ENCODE results near the gene HSPB6.

- no peak for TF ChIP-seq CTCF (IDR thresholded peaks at IDR 0.05)
- TF ChIP-seq EP300 (IDR thresholded peaks at IDR 0.05; ENCODE audit: low read depth), result no peak
- no peak for TF ChIP-seq POLR2A (IDR thresholded peaks at IDR 0.05)
- no peak for TF ChIP-seq POLR2AphosphoS5 (IDR thresholded peaks at IDR 0.05)
Observed at GRCh38 chr19:35754370-35755130, 2.3 kb downstream of the HSPB6 start.

All from transverse colon (tissue), 4 donors.